ENCODE measurements around the gene LRMDA.

Gene LRMDA

GRCh38 chr10:76073524-76073923 is 642.1 kb downstream of the LRMDA start:
- no peak for DNase-seq

DNA sequence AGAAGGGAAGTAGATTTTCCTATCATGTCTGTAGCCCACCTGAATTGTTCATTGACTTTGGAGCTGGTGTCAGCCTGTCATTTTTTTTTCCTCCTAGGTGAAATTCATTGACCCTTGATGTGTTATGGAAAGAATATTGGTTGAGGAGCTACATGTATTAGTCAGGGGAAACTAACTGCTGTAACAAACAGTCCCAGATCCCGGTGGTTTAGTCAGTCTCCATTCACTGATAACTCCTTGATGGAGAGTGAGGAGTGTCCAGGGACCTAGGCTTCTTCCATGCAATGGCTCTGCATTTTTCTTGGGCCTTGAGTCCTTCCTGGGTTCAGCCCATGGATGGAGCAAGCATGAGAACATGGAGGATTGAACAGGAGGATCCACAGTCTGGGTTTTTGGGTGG is 643.2 kb downstream of the LRMDA start:
- DNase-seq = no peak

DNA sequence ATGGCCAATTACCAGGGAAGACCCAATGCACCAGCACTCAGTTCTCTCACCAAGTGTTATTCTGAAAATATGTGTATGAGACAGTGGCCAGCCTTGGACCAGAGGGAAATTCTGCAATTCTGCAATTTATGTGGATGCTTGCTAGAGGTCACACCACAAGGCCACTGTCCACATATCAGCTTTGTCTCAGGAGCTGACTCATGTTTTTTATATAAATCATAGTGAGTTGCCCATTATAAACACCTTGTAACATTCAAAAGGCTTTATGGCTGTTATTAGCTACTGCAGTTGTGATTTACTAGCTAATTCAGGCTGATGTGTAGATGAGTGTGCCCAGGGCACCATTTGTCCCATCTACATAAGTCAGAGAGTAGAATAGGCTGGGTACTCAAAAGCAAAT is 649.0 kb downstream of the LRMDA start:
- DNase-seq = no peak

DNA sequence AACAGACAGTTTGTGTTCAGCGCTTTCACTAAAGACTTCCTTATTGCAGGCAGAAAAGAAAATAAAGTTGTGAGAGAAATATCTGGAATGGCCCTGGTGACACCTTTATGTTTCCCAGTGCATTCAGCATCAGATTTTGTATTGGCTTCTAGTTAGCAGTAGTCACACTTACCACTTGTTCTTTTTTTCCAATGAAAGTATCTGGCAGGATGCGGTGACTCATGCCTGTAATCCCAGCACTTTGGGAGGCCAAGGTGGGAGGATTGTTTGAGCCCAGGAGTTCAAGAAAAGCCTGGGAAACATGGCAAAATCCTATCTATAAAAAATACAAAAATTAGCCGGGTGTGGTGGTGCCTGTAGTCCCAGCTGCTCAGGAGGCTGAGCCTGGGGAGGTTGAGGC is 649.6 kb downstream of the LRMDA start:
- DNase-seq = no peak

GRCh38 chr10:76082232-76082631 is 650.8 kb downstream of the LRMDA start:
- no peak for DNase-seq

DNA sequence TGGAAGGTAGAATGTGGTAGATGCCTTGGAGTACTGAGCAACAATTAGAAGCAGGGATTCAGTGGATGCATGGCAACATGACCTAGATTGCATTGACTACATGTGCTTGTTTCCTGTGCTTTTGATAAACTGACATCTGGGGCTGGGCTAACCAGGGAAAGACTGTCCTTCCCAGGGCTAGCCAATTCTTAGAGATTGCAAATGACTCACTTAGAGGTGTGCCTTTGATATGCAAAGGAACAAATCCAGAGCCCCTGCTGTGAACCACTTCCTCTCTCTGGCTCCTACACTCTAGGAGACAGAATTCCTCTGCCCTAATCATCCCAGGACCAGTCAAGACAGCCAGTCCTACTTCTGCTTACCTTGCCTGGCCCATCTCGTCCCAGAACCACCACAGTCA is 651.5 kb downstream of the LRMDA start:
- no peak for DNase-seq

DNA sequence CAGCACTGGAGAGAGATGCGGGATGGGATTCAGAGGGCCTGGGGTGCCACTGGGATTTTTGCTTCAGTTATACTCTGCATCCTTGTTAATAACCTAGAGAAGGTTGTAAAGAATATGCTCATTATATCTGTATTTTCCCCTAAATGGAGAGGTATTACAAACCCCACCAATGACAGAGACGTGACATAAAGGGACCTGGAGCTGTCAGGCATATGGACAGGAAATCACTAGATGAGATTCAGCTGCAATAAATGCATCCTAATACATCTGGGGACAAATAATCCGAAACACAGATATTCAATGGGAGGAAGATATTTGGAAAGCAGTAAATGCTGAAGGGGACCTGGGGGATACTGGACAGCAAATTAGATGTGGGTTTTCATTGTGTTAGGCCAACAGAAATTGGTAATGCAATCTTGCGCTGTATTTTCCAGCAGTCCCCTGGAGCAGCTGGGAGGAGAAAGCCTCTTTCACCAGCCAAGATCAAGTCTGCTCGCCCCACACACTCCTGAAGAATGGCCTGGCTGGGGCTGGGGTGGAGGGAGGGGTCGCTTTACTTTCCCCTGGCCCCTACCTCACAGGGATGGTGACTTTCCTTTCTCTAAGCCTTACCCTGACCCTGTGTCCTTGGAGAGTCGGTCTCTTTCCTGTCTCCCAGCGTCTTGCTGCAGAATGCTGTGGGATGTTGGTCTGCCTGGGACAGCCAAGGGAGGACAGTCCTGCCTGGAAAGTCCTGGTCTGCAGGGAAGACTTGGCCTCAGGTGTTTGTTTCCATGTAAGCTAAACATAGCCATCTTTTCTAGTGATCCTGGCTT is 653.8 kb downstream of the LRMDA start:
- no peak for DNase-seq

- no peak for DNase-seq
Observed at GRCh38 chr10:76085817-76086167, 654.4 kb downstream of the LRMDA start.

DNA sequence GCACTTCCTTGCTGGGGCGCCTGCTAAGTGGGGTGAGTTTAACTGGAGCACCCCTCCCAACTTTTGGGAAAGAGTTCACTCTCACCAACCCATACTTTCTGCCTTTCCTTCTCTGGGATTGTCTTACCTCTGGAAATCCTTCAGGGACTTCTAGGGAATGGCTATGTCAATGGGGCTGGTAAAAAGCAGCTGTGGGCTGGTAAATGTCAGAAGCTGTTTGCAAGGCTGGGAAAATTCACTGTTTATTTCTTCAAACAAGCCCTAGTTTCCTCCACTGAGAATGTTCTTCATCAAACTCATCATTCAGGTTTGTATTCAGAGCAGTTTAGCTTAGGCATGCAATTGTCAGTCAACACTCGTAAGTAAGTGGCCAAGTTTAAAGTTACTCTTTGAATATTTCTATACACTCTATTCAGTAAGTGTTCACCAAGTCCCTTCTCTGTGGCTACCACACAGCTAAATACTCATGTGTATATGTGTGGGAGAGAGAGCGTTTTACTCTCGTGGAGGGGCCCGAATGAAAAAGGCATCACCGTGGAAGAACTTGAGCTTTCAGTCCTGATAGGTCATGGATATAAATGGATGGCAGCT is 654.8 kb downstream of the LRMDA start:
- DNase-seq = no peak

GRCh38 chr10:76086761-76087639 is 655.6 kb downstream of the LRMDA start:
- no peak for DNase-seq

GRCh38 chr10:76088008-76088407 is 656.6 kb downstream of the LRMDA start:
- no peak for DNase-seq

DNA sequence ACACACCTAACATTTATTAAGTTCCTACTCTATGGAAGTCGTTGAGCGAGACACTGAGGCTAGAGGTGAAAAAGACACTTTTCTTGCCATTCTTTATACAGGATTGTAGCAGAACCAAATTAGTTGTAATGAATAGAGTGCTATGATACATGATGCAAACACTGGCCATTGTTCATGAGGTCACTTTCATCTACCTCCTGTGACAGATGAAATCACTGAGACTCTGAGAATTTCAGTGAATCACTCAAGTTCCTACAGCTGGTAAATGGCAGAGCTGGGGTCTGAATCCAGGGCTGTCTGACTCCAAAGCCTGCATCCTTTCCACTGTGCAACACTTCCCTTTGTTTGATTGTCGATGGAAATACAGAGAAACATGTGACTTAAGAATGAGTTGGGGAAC is 657.6 kb downstream of the LRMDA start:
- no peak for DNase-seq

DNA sequence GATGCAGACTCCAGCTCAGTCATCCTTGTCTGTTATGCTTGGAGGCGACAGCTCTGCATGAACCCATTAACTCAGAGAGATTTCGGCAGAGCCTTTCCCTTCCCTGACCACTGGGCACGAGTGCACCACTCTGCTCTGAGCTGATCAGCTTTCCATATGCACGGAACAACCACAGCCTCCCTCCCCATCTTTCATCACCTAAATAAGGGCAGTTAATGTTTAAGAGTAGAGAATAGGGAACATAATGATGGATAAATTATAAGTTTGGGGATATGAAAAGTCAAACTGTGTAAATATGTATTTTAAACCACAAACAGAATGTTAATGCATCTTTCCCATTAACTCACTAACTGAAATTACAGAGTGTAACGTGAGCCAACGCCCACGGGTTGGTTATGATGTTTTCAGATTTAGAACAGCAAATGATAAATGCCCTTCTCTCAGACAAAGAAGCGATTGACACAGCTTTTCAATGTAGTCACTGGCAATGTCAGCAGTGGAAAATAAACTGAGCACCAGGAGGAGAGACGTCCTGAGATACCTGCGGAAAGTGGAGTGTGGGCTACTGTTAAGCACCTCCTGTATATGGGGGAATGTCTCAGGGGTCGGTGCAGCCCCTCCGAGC is 658.2 kb downstream of the LRMDA start:
- DNase-seq = no peak

- no peak for DNase-seq
Observed at GRCh38 chr10:76091926-76092325, 660.5 kb downstream of the LRMDA start.

DNA sequence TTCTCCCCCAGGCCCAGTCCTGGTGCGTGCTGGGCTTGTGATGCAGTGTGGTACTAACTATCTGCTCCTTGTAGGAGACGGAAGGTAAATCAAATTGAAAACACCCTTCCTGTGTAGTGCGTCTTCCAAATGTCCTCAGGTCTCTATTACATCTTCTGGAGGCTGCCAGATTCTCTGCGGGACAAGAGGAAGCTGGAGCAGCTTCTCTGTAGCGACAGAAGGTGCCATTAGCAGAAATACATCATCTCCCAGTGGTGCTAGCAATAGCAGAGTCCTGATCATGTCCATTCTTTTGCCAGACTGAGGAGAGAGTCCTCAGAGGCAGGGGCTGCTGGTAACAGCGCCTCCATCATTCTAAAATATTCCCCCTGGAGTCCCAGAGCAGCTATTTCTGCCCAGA is 675.2 kb downstream of the LRMDA start:
- no peak for DNase-seq

DNA sequence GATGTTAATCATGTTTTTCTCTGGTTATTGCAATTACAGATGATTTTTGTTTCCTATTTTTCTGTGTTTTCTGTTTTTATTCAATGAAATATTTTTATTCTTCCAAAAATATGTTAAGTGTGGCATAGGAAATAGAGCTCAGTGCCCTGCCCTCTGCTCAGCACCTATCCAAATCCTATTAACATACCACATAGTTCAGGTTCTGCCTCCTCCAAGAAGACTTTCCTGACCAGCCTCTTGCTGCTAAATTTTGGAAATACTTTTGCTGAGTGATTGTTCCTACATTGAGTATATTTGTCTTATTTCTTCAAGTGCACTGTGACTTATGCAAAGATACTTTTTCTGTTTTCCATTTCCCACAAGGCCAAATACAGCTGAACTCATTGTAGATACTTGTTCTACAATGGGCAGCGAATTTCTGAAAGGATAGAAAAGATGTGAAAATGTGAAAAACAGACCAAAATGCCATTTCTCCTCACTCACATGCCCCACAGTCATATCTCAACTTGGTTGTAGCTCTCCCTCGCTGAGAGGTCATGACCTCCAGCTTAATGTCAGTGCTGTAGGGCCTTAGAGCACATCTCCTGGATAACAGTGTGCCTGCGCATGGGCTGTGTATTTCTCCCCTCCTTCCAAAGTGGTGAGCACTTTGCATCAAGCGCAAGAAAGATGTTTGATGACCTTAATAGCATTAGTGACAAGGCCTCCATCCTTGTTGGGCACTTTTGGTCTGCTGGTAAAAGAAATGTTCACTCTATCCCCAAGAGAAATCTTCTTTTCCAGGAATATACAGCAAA is 677.3 kb downstream of the LRMDA start:
- DNase-seq = no peak

DNA sequence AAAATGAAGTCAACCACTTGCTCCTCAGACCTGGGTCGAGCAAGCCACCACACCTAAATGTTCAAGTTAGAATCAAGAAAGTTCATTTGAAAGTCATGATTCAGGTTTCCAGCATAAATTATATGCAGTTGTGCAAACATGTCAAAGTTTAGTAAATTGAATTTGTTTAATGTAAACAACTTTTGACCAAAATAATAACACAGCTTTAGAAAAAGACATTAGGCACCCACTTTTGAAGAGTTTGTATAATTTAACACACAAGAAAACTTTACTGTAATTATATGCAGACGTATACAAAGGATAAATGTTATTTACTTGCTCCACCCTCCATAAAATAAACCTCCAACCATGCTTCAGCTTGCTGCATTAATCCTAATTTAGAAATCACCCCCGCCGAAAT is 680.0 kb downstream of the LRMDA start:
- DNase-seq = no peak

- DNase-seq = no peak
Observed at GRCh38 chr10:76111986-76112825, 680.8 kb downstream of the LRMDA start.

DNA sequence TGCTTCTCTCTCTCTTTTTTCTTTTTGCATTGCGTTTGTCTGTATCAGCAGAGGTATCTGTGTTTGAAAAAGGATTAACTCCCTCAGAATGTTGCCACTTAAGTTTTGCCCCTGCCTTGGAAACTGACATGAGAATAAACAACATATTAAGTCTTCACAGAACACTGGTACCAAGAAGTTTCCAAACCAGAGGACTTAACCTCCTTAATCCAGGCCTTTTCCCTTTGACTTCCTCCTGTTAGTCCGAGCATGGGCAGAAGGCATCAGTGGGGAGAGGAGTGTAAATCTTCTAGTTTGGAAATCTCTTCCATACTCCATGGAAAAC is 681.4 kb downstream of the LRMDA start:
- DNase-seq = no peak

DNA sequence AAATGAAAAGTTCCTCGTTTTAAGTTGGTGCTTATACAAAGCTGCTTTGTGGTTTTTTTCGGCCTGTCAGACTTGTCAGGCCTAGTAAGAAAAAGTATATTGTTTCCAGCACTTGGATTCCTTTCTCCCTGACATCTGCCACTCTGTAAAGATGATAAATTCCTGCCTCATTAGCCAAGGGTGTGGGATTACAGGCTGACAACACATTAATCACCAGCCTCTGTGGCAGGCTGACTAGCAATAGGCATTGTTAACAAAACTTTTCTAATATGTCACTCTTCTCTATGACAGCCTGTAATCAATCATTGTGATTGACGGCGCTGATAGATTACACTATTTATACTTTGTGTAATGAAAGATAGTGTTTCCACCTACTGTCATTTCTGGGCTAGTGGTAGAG is 682.5 kb downstream of the LRMDA start:
- no peak for DNase-seq

DNA sequence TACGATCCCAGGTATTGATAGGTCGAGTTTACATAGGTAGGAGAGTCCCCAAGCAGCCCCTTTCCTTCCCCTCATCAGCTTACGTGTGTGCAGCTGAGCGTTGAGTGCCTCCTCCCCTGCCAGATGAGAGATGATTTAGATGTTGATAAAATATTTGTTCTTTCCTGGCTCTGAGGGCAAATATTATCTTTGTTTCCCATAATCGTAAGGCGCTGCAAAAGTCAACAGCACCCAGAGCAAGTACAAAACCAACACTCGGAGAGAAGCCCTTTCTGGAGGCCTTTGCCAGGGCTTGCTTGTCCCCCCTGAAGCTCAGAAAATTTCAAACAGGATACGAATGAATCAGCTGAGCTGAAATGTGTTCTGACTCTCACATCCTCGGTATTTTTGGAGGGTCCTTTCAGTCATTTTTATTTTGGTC is 683.2 kb downstream of the LRMDA start:
- no peak for DNase-seq

DNA sequence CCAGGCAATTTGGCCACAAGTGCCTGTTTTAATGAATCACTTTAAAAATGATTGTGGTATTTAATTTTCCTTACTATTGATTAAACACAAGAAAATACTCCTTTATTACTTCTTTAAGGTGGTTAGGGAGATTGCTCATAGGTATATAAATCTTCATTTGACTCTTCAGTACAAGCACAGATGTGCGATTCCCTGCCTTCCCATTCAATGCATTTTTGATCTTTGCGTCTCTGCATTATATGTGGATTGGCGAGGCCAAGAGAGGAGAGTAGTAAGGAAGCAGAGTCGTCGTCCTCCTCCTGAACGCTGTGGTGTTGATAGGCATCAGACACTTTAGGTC is 683.7 kb downstream of the LRMDA start:
- DNase-seq = no peak

Data from hippocampal formation (tissue), 2 donors.